GM12878 (cell line): Measurements from ENCODE around the gene CACNA1I.

ENCODE experiments used
- CTCF ChIP-seq, 3 experiments: IDR thresholded peaks in 2 of 3; conservative IDR thresholded peaks in 1 of 3; 2 replicates each; pipeline ENCODE4 v1.5.1; 2011; ENCODE audit warnings: low read depth in 3 of 3, low read length in 3 of 3, mild to moderate bottlenecking in 3 of 3, control low read depth in 2 of 3, moderate library complexity in 2 of 3, inconsistent platforms in 1 of 3, mixed read lengths in 1 of 3; ENCODE audit not compliant: control insufficient read depth in 2 of 3, insufficient read depth in 1 of 3; ENCODE audit errors: extremely low read depth in 1 of 3
- EZH2 ChIP-seq: IDR thresholded peaks from 2 replicates; pipeline ENCODE4 v1.6.1; 2012; ENCODE audit warnings: low read depth, mild to moderate bottlenecking, control low read depth, inconsistent platforms, low read length, borderline replicate concordance; ENCODE audit not compliant: control insufficient read depth
- PBX3 ChIP-seq: IDR thresholded peaks from 2 replicates; pipeline ENCODE4 v1.6.1; 2011; ENCODE audit warnings: mild to moderate bottlenecking, low read depth, low read length, moderate library complexity; ENCODE audit not compliant: insufficient replicate concordance
- POLR2AphosphoS2 ChIP-seq: IDR thresholded peaks from 2 replicates; pipeline ENCODE4 v1.6.1; 2011; ENCODE audit warnings: low read depth, mild to moderate bottlenecking, low read length, improper control_type of control experiment, moderate library complexity
- POLR2AphosphoS5 ChIP-seq: IDR thresholded peaks from 2 replicates; pipeline ENCODE4 v1.6.1; 2011; ENCODE audit warnings: mild to moderate bottlenecking, low read length, inconsistent platforms
- SMAD1 ChIP-seq: fragments of 450-650 bp; IDR thresholded peaks from 2 replicates; pipeline ENCODE4 v1.6.1; 2018; ENCODE audit warnings: mild to moderate bottlenecking, low read depth; ENCODE audit not compliant: partially characterized antibody
- YY1 ChIP-seq: IDR thresholded peaks from 2 replicates; pipeline ENCODE4 v1.6.1; 2011; ENCODE audit warnings: low read depth, mild to moderate bottlenecking, low read length
- TF ChIP-seq, protein P1 (sequence below): fragments of 150-350 bp; IDR thresholded peaks from 2 replicates; pipeline ENCODE4 v1.6.1; 2014; ENCODE audit warnings: mild to moderate bottlenecking, low read depth, low read length

DNA sequence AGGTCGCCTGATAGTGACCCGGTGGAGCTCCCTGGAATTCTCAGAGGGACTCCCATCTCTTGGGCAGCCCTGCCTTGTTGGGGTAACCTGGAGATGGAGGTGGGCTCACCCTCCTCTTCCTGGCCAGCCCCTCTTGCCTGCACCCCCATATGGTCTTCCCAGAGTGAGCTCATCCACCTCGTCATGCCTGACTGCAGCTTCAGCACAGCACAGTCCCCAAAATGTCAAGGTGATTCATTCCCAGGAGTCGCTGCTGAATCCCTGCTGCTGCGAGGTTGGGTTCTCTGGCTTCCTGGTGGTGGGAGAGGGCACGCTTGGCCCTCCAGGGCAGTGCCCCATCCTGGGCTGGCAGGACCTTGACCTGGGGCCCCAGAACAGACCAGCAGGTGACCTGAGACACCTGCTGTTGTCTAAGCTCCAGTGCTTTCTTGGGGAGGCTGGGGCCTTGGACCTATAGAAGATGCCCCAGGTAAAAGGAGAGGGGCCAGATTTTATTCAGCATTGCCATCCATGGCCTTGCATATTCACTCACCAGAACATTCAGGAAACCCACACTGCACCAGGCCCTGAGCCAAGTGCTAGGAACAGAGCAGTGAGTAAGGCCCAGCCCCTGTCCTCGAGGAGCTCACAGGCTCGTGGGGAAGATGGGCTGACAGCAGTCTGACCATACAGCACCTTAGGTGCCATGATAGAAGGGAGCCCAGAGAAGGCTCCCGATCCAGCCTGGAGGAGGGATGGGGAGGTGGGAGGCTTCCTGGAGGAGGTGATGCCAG lies 72.9 kb downstream of the CACNA1I start:
- no peak for TF ChIP-seq CTCF (IDR thresholded peaks at IDR 0.05 in 2 of 3, conservative IDR thresholded peaks at IDR 0.05 in 1 of 3; ENCODE audit: control insufficient read depth in 2 of 3, extremely low read depth in 1 of 3, insufficient read depth in 1 of 3, low read depth in 3 of 3, low read length in 3 of 3)
- TF ChIP-seq YY1, result no peak
- TF ChIP-seq, protein P1, sequence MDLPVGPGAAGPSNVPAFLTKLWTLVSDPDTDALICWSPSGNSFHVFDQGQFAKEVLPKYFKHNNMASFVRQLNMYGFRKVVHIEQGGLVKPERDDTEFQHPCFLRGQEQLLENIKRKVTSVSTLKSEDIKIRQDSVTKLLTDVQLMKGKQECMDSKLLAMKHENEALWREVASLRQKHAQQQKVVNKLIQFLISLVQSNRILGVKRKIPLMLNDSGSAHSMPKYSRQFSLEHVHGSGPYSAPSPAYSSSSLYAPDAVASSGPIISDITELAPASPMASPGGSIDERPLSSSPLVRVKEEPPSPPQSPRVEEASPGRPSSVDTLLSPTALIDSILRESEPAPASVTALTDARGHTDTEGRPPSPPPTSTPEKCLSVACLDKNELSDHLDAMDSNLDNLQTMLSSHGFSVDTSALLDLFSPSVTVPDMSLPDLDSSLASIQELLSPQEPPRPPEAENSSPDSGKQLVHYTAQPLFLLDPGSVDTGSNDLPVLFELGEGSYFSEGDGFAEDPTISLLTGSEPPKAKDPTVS, result no peak
- no peak for TF ChIP-seq POLR2AphosphoS2
- no peak for TF ChIP-seq SMAD1
- no peak for TF ChIP-seq POLR2AphosphoS5
- no peak for TF ChIP-seq EZH2
- TF ChIP-seq PBX3, result no peak
